Omental fat pad (tissue), 4 donors: ENCODE measurements around the gene ACR. TPM values are rescaled to one million over a fixed set of nuclear protein-coding genes. Genes with fewer than 3 reads are reported as not detected.

Experiments
- ATAC-seq: fragments of 150-250 bp; one replicate; pipeline ENCODE4 v1.9.1; 2016; ENCODE audit warnings: mild to moderate bottlenecking, moderate library complexity; ENCODE audit not compliant: low FRiP score
- DNase-seq: peaks from one replicate; pipeline ENCODE4 v3.0.0-alpha.2; 2019; ENCODE audit warnings: low spot score
- CTCF ChIP-seq, 3 donors: fragments of 450-650 bp; IDR thresholded peaks; one replicate each; pipeline ENCODE4 v1.5.1; 2016 to 2017; ENCODE audit warnings: antibody characterized with exemption in 3 of 3, mild to moderate bottlenecking in 3 of 3, moderate library complexity in 2 of 3
- total RNA-seq, 4 donors: library from RNA; depleted of rRNA; stranded (reverse); fragments of >200 nt; gene quantifications; one replicate each; pipeline ENCODE4 v1.1.0, GENCODE V29; 2016

ACR gene
- total RNA-seq, 4 donors from 2014 or later, result 0.72 to 1.7 TPM; not detected in 2

DNA sequence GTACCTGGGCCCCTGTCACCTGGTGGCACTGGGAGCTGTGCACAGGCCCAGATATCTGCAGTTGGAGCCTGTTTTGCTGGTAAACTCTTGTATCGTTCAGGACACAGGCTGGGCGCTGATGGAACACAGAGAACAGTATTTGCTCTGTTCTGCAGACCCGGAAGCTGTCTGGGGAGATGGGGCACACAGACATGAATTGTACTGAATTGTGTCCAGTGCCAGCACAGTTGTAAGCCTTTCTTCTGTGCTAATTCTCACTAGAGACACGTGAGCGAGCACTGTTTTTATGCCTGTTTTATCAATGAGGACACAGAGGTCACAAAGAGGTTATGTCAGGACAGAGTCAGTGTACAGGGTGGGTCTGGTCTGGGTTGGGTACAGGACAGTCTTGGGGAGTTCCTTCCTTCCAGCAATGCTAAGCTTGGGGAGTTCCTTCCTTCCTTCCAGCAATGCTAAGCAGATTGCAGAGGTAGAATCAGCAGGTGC is 24.4 kb upstream of the ACR start:
- no peak for TF ChIP-seq CTCF (IDR thresholded peaks at IDR 0.05)
- no peak for ATAC-seq
- DNase-seq, result no peak

- ATAC-seq (no peak), DNase-seq (no peak)
- TF ChIP-seq CTCF (IDR thresholded peaks at IDR 0.05), result no peak
These were observed 23.9 kb upstream of the ACR start for GRCh38 chr22:50714150-50714549.

DNA sequence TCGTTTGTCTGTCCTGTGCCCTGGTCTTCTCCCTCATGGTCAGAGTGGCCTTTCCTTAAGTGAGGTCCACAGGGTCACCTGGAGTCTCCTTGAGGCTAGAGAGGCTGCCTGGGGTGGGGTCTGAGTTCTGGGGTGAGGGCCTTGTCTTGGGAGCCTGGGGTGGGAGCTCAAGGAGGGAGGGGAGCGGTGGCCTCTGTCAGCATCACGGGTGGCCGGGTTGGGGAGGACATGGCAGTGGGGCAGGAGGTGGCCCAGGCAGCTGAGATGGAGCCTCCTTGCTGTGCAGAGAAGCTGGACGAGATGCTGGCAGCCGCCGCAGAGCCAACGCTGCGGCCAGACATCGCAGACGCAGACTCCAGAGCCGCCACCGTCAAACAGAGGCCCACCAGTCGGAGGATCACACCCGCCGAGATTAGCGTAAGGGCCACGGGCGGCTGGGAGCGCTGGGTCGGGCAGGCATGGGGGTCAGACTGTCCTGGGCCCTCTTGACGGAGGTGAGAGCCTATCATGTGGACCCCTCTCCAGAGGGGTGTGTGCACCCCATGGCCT is 23.3 kb upstream of the ACR start:
- no peak for ATAC-seq

GRCh38 chr22:50715250-50715649 is 22.8 kb upstream of the ACR start:
- TF ChIP-seq CTCF (IDR thresholded peaks at IDR 0.05), result no peak
- DNase-seq, result no peak
- ATAC-seq, result no peak

More for the DNA sequence above, 23.3 kb upstream of the ACR start:
- no peak for TF ChIP-seq CTCF (IDR thresholded peaks at IDR 0.05)
- DNase-seq, result no peak

- no peak for TF ChIP-seq CTCF (IDR thresholded peaks at IDR 0.05)
- DNase-seq, result no peak
- ATAC-seq, result no peak
These were observed 22.2 kb upstream of the ACR start for GRCh38 chr22:50715776-50716175.

DNA sequence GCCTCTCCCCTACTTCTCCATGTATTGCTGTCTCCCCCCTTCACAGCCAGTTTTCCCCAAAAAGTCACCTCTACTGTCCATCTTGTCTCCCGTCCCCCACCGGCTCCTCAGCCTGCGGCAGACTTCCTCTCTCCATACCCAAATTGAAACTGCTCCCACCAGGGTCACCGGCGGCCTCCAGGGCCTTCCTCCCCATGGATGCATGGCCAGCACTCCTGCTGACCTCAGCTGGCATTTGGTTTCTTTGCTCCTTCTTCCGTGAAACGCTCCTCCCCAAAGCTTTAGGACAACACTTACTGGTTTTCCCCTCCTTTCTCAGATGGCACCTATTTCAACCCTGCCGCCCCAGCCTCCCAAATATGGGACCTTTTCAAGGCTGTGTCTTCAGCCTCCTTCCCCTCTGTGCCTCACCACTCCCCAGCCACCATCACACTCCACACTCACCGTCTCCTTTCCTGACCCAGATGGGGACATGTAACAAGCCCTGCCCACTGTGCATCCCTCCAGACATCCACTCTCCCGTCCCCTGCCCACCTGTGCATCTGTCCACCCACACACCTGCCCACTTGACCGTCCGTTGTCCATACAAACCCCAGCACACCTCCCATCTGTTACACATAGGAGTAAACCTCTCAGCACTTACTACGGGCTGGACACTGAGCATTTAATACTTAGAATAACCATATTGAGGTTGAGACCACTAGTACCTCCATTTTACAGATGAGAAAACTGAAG is 21.5 kb upstream of the ACR start:
- no peak for DNase-seq
- ATAC-seq, result no peak
- no peak for TF ChIP-seq CTCF (IDR thresholded peaks at IDR 0.05)
